Brain microvascular endothelial cell (primary cell): ENCODE measurements around the gene ANO6.

Source experiments
- DNase-seq: peaks from one replicate; pipeline ENCODE4 v3.0.0-alpha.2; 2020
- H3K27ac ChIP-seq: fragments of 250-450 bp; sonication (Bioruptor Pico); 2 replicates; pipeline ENCODE4 v1.5.1; 2020; ENCODE audit warnings: mild to moderate bottlenecking, moderate library complexity
- H3K27me3 ChIP-seq: fragments of 250-450 bp; sonication (Bioruptor Pico); replicated peaks from 2 replicates; pipeline ENCODE4 v1.5.1; 2020; ENCODE audit warnings: mild to moderate bottlenecking
- H3K36me3 ChIP-seq: fragments of 250-450 bp; sonication (Bioruptor Pico); replicated peaks from 2 replicates; pipeline ENCODE4 v1.5.1; 2020; ENCODE audit warnings: mild to moderate bottlenecking
- H3K4me3 ChIP-seq: 2 replicates; pipeline ENCODE4 v1.5.1; 2011; ENCODE audit warnings: low read depth, mild to moderate bottlenecking, control low read depth, low read length, moderate library complexity
- CTCF ChIP-seq: IDR thresholded peaks from 2 replicates; pipeline ENCODE4 v1.5.1; 2011; ENCODE audit warnings: low read depth, mild to moderate bottlenecking, moderate library complexity, low read length, control low read depth, inconsistent platforms; ENCODE audit errors: missing control alignments
- in situ Hi-C: cut with HindIII; loops from 2 replicates; pipeline ENCODE4 v1.10.0; 2017; ENCODE audit warnings: low sequenced_read_pairs, low pct_ligation_motif_present

ANO6 gene

GRCh38 chr12:45481746-45482145, 265.9 kb downstream of the ANO6 start:
- Histone ChIP-seq H3K27me3 (no peaks in the 10 kb centered on the region), H3K4me3 (no peak overlapping the region), H3K36me3 (no peaks in the 10 kb centered on the region), H3K27ac (no peak overlapping the region)
- in situ Hi-C loops, result no loop called here
- DNase-seq, result no peak
- TF ChIP-seq CTCF, result no peak

- no peak for DNase-seq
- H3K27ac ChIP-seq, result no peak overlapping the region
- in situ Hi-C loops, result no loop called here
Observed at GRCh38 chr12:45483571-45483970, 267.7 kb downstream of the ANO6 start.

More at GRCh38 chr12:45483571-45483970, 267.7 kb downstream of the ANO6 start:
- TF ChIP-seq CTCF, result no peak
- no peaks in the 10 kb centered on the region for H3K27me3 ChIP-seq
- no peaks in the 10 kb centered on the region for H3K36me3 ChIP-seq
- no peak overlapping the region for H3K4me3 ChIP-seq
